A549 (cell line): Measurements from ENCODE around the gene TMEM53. TPM values are rescaled to one million over a fixed set of nuclear protein-coding genes. Genes with fewer than 3 reads are reported as not detected.

Experiments used
- ATAC-seq, 2 experiments: fragments of 200-7000 bp in 1 of 2; fragments of >200 bp in 1 of 2; cut with Nextera tagmentation in 1 of 2; cut with Tn5 transposase in 1 of 2; 3 replicates each; pipeline versions ENCODE4 v1.8.0 to v1.9.1; 2018 to 2020; ENCODE audit warnings: mild to moderate bottlenecking in 1 of 2, moderate library complexity in 1 of 2
- CTCF ChIA-PET: fragments of 300-600 bp; sonication (Branson Sonifier 250); formaldehyde crosslinking; extraction: SDS; loops from one replicate; lab custom pipeline; 2021; ENCODE audit warnings: antibody characterized with exemption, inconsistent platforms; lab: Yijun Ruan, JAX
- POLR2A ChIA-PET: fragments of 350-600 bp; formaldehyde crosslinking; extraction: SDS; loops from one replicate; lab custom pipeline; 2021; ENCODE audit warnings: antibody characterized with exemption, inconsistent platforms; lab: Yijun Ruan, JAX
- DNase-seq, 2 experiments: peaks; one replicate each; pipeline versions ENCODE4 v3.0.0 to v3.0.0-alpha.2; 2011 to 2016; ENCODE audit warnings: low read depth in 1 of 2, low spot score in 1 of 2
- FAIRE-seq: peaks from 2 replicates; lab custom pipeline; 2011; peaks lifted over from hg19 to GRCh38; lab: Jason Lieb, UNC
- H3K27ac ChIP-seq, 2 experiments: fragments of >200 bp; sonication (Bioruptor Twin); formaldehyde crosslinking; 3 replicates each; pipeline ENCODE4 v1.5.1; 2016 to 2017
- H3K4me1 ChIP-seq: fragments of >200 bp; sonication (Bioruptor Twin); formaldehyde crosslinking; 3 replicates; pipeline ENCODE4 v1.6.1; 2016
- H3K4me2 ChIP-seq: fragments of >200 bp; sonication (Bioruptor Twin); formaldehyde crosslinking; 3 replicates; pipeline ENCODE4 v1.6.1; 2016
- H3K4me3 ChIP-seq: fragments of >200 bp; sonication (Bioruptor Twin); formaldehyde crosslinking; 3 replicates; pipeline ENCODE4 v1.5.1; 2016
- H3K9me3 ChIP-seq: fragments of >200 bp; sonication (Bioruptor Twin); formaldehyde crosslinking; 3 replicates; pipeline ENCODE4 v1.6.1; 2016
- CBX2 ChIP-seq: fragments of 200-600 bp; sonication (generic); IDR thresholded peaks from 2 replicates; pipeline ENCODE4 v1.6.1; 2016; ENCODE audit warnings: low read depth, mild to moderate bottlenecking, borderline replicate concordance
- CBX8 ChIP-seq: fragments of 200-600 bp; sonication (generic); IDR thresholded peaks from 2 replicates; pipeline ENCODE4 v1.6.1; 2016
- ESRRA ChIP-seq: fragments of 150-350 bp; IDR thresholded peaks from 2 replicates; pipeline ENCODE4 v1.6.1; 2014; ENCODE audit warnings: mild to moderate bottlenecking, low read length, borderline replicate concordance
- FOXS1 ChIP-seq: fragments of 250-450 bp; sonication (Bioruptor Pico); IDR thresholded peaks from 2 replicates; pipeline ENCODE4 v1.5.0; 2020; ENCODE audit warnings: mild to moderate bottlenecking, moderate library complexity
- HOXA7 ChIP-seq: fragments of 250-450 bp; sonication (Bioruptor Pico); IDR thresholded peaks from 2 replicates; pipeline ENCODE4 v1.5.0; 2020; ENCODE audit warnings: mild to moderate bottlenecking, moderate library complexity
- JUNB ChIP-seq: fragments of >200 bp; sonication (Bioruptor Twin); formaldehyde crosslinking; IDR thresholded peaks from 2 replicates; pipeline ENCODE4 v1.6.1; 2016
- MAFK ChIP-seq: fragments of 450-650 bp; IDR thresholded peaks from 2 replicates; pipeline ENCODE4 v1.6.1; 2014; ENCODE audit not compliant: partially characterized antibody
- MYC ChIP-seq: IDR thresholded peaks from 2 replicates; pipeline ENCODE4 v1.6.1; 2012; ENCODE audit warnings: mild to moderate bottlenecking, inconsistent platforms, low read length, improper control_type of control experiment, borderline replicate concordance
- NPAS2 ChIP-seq: fragments of 250-450 bp; sonication (Bioruptor Pico); IDR thresholded peaks from 2 replicates; pipeline ENCODE4 v1.8.0; 2022; ENCODE audit warnings: mild to moderate bottlenecking, moderate library complexity, borderline replicate concordance
- POLR2A ChIP-seq: IDR thresholded peaks from 2 replicates; pipeline ENCODE4 v1.6.1; 2012; ENCODE audit warnings: mild to moderate bottlenecking, low read length
- RAD21 ChIP-seq, 2 experiments: fragments of >200 bp in 1 of 2; sonication (Bioruptor Twin) in 1 of 2; formaldehyde crosslinking in 1 of 2; IDR thresholded peaks in 1 of 2; conservative IDR thresholded peaks in 1 of 2; 2 replicates in 1 of 2; 3 replicates in 1 of 2; pipeline ENCODE4 v1.6.1; 2012 to 2018; ENCODE audit warnings: inconsistent platforms in 1 of 2
- RNF2 ChIP-seq: fragments of 200-600 bp; sonication (generic); IDR thresholded peaks from 2 replicates; pipeline ENCODE4 v1.6.1; 2016; ENCODE audit warnings: low read depth, mild to moderate bottlenecking, antibody characterized with exemption, moderate library complexity, borderline replicate concordance
- SREBF2 ChIP-seq: fragments of 450-650 bp; IDR thresholded peaks from 2 replicates; pipeline ENCODE4 v1.6.1; 2014; ENCODE audit warnings: mild to moderate bottlenecking, moderate library complexity
- TP53 ChIP-seq: fragments of 250-450 bp; sonication (Bioruptor Pico); IDR thresholded peaks from 2 replicates; pipeline ENCODE4 v1.5.0; 2021; ENCODE audit warnings: mild to moderate bottlenecking, moderate library complexity
- ZFP36 ChIP-seq: fragments of 450-650 bp; IDR thresholded peaks from 2 replicates; pipeline ENCODE4 v1.6.1; 2014; ENCODE audit warnings: borderline replicate concordance; ENCODE audit not compliant: partially characterized antibody
- WGBS: methylation state at CpG from one replicate; pipeline ENCODE4 v1.1.6; 2017; ENCODE audit errors: missing lambda C conversion rate; 5-methylcytosine and 5-hydroxymethylcytosine counted together
- polyA plus RNA-seq, 4 experiments: library from polyadenylated mRNA; depleted of rRNA in 3 of 4; stranded (reverse); fragments of >200 nt; fragmentation: RNase III in 1 of 4; extraction: RNeasy Plus Mini Kit Qiagen cat#74134 plus additional on column Dnase treatment in 1 of 4; gene quantifications; 2 replicates in 3 of 4; 3 replicates in 1 of 4; pipeline ENCODE4 v1.2.3, GENCODE V29; 2011 to 2017
- TF ChIP-seq, protein P1 (sequence below): IDR thresholded peaks from 2 replicates; pipeline ENCODE4 v1.6.1; 2012; ENCODE audit warnings: low read depth, borderline replicate concordance
- TF ChIP-seq, protein P2 (sequence below): fragments of >200 bp; sonication (Bioruptor Twin); formaldehyde crosslinking; IDR thresholded peaks from 3 replicates; pipeline ENCODE4 v1.6.1; 2016
- TF ChIP-seq, protein P3 (sequence below): fragments of 150-350 bp; IDR thresholded peaks from 2 replicates; pipeline ENCODE4 v1.6.1; 2014; ENCODE audit warnings: low read depth, mild to moderate bottlenecking, low read length
- TF ChIP-seq, protein P4 (sequence below): fragments of 450-650 bp; IDR thresholded peaks from 2 replicates; pipeline ENCODE4 v1.6.1; 2014; ENCODE audit warnings: antibody characterized with exemption
- TF ChIP-seq, protein P5 (sequence below): fragments of >200 bp; sonication (Bioruptor Twin); formaldehyde crosslinking; IDR thresholded peaks from 3 replicates; pipeline ENCODE4 v1.5.1; 2016

TMEM53 gene
- polyA plus RNA-seq, 2 of the 4 experiments (the other 2 are of a cell fraction) = 6.2 to 8.0 TPM

DNA sequence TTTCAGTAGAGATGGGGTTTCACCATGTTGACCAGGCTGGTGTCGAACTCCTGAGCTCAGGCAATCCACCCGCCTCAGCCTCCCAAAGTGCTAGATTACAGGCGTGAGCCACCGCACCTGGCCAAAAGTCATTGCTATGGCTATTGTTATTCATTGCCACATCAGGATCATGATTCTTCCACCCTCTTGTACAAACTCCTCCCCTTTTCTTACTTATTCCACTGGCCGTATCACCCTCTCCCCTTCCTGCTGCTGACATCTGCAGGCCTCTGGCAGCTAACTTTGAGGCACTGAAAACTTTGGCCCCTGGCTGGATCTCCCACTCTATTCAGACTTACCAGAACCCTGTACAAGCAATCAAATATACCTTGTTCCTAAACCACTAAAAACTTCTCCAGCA, 10.9 kb downstream of the TMEM53 start:
- WGBS = 90% methylated on average over 5 of the region's 5 CpGs

DNA sequence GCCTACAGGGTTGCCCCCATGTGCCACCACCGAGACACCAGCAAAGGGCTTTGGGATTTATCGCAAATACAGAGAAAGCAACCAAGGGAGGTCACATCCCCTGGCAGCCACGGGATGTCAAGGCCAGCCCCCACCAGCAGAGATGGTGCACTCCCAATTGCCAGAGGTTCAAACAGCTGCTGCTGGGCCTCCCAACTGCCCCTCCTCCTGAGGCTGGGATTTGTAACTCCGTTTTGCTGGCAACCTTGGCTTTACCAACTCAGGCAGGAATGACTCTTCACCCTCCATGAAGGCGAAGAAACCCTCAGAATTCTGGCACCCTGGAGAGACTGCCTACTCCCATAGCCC, 11.6 kb downstream of the TMEM53 start:
- FAIRE-seq (no peak), ATAC-seq (no peak), DNase-seq (no peak)
- WGBS = 70% methylated on average over 2 of the region's 5 CpGs
- ChIA-PET CTCF (interaction anchor here (1.0 to 3.2 kb wide), 3 partner anchors 8 to 44 kb away, joined by 3 to 33 read pairs (median 4); no protein-coding TSS in a partner anchor), POLR2A (no interaction called here)
- H3K4me3 ChIP-seq = no peak overlapping the region
- no peak overlapping the region for H3K4me2 ChIP-seq
- TF ChIP-seq MAFK = no peak
- TF ChIP-seq, protein P1, sequence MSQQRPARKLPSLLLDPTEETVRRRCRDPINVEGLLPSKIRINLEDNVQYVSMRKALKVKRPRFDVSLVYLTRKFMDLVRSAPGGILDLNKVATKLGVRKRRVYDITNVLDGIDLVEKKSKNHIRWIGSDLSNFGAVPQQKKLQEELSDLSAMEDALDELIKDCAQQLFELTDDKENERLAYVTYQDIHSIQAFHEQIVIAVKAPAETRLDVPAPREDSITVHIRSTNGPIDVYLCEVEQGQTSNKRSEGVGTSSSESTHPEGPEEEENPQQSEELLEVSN = no peak
- TF ChIP-seq, protein P2, sequence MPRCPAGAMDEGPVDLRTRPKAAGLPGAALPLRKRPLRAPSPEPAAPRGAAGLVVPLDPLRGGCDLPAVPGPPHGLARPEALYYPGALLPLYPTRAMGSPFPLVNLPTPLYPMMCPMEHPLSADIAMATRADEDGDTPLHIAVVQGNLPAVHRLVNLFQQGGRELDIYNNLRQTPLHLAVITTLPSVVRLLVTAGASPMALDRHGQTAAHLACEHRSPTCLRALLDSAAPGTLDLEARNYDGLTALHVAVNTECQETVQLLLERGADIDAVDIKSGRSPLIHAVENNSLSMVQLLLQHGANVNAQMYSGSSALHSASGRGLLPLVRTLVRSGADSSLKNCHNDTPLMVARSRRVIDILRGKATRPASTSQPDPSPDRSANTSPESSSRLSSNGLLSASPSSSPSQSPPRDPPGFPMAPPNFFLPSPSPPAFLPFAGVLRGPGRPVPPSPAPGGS = no peak
- TF ChIP-seq JUNB = no peak
- TF ChIP-seq RNF2 = no peak
- no peak for TF ChIP-seq RAD21 (conservative IDR thresholded peaks at IDR 0.05 in 1 of 2, IDR thresholded peaks at IDR 0.05 in 1 of 2)
- TF ChIP-seq CBX2 = no peak
- no peak for TF ChIP-seq MYC
- no peak for TF ChIP-seq CBX8
- no peak for TF ChIP-seq NPAS2 (CRISPR knock-in tag)
- TF ChIP-seq, protein P3, sequence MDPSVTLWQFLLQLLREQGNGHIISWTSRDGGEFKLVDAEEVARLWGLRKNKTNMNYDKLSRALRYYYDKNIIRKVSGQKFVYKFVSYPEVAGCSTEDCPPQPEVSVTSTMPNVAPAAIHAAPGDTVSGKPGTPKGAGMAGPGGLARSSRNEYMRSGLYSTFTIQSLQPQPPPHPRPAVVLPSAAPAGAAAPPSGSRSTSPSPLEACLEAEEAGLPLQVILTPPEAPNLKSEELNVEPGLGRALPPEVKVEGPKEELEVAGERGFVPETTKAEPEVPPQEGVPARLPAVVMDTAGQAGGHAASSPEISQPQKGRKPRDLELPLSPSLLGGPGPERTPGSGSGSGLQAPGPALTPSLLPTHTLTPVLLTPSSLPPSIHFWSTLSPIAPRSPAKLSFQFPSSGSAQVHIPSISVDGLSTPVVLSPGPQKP = no peak
- no peaks in the 10 kb centered on the region for H3K4me1 ChIP-seq
- no peak overlapping the region for H3K27ac ChIP-seq
- H3K9me3 ChIP-seq = no peaks in the 10 kb centered on the region

More for the DNA sequence above, 10.9 kb downstream of the TMEM53 start:
- no peak for FAIRE-seq
- CTCF ChIA-PET = interaction anchor here (1.0 to 3.2 kb wide), 3 partner anchors 8 to 12 kb away, joined by 4 to 33 read pairs (median 4); no protein-coding TSS in a partner anchor
- POLR2A ChIA-PET = interaction anchor here (1.2 kb wide), 1 partner anchor 11 kb away, joined by 4 read pairs; the partner anchor contains the start of genes ARMH1 and TMEM53
- no peak overlapping the region for H3K4me3 ChIP-seq
- TF ChIP-seq ZFP36 (no peak), FOXS1 (CRISPR knock-in tag) (no peak), MYC (no peak), TP53 (CRISPR knock-in tag) (no peak), SREBF2 (no peak), POLR2A (no peak), HOXA7 (no peak), CBX2 (no peak), ESRRA (no peak)
- TF ChIP-seq, protein P4, sequence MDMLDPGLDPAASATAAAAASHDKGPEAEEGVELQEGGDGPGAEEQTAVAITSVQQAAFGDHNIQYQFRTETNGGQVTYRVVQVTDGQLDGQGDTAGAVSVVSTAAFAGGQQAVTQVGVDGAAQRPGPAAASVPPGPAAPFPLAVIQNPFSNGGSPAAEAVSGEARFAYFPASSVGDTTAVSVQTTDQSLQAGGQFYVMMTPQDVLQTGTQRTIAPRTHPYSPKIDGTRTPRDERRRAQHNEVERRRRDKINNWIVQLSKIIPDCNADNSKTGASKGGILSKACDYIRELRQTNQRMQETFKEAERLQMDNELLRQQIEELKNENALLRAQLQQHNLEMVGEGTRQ = no peak
- TF ChIP-seq, protein P5, sequence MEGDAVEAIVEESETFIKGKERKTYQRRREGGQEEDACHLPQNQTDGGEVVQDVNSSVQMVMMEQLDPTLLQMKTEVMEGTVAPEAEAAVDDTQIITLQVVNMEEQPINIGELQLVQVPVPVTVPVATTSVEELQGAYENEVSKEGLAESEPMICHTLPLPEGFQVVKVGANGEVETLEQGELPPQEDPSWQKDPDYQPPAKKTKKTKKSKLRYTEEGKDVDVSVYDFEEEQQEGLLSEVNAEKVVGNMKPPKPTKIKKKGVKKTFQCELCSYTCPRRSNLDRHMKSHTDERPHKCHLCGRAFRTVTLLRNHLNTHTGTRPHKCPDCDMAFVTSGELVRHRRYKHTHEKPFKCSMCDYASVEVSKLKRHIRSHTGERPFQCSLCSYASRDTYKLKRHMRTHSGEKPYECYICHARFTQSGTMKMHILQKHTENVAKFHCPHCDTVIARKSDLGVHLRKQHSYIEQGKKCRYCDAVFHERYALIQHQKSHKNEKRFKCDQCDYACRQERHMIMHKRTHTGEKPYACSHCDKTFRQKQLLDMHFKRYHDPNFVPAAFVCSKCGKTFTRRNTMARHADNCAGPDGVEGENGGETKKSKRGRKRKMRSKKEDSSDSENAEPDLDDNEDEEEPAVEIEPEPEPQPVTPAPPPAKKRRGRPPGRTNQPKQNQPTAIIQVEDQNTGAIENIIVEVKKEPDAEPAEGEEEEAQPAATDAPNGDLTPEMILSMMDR = no peak
- no peaks in the 10 kb centered on the region for H3K9me3 ChIP-seq
- no peaks in the 10 kb centered on the region for H3K4me1 ChIP-seq
- H3K4me2 ChIP-seq = no peak overlapping the region
- no peak for DNase-seq
- ATAC-seq = no peak
- no peak overlapping the region for H3K27ac ChIP-seq
